HEK293T (cell line): ENCODE results near the gene KCND3.

Experiments
- CTCF ChIA-PET: fragments of 350-600 bp; formaldehyde crosslinking; extraction: SDS; loops from one replicate; lab custom pipeline; 2021; ENCODE audit warnings: antibody characterized with exemption, inconsistent platforms; lab: Yijun Ruan, JAX
- POLR2A ChIA-PET: fragments of 350-600 bp; formaldehyde crosslinking; extraction: SDS; loops from one replicate; lab custom pipeline; 2020; ENCODE audit warnings: antibody characterized with exemption, inconsistent platforms; lab: Yijun Ruan, JAX
- DNase-seq: peaks from one replicate; pipeline ENCODE4 v3.0.0; 2012; ENCODE audit warnings: mixed read lengths; ENCODE audit errors: extremely low spot score
- ARNT ChIP-seq: fragments of 450-650 bp; IDR thresholded peaks from 2 replicates; pipeline ENCODE4 v1.6.1; 2017; ENCODE audit warnings: mild to moderate bottlenecking
- BHLHE40 ChIP-seq: fragments of 450-650 bp; IDR thresholded peaks from 2 replicates; pipeline ENCODE4 v1.6.1; 2016; ENCODE audit warnings: mild to moderate bottlenecking, moderate library complexity, borderline replicate concordance
- CTBP1 ChIP-seq: fragments of 450-650 bp; IDR thresholded peaks from 2 replicates; pipeline ENCODE4 v1.6.1; 2016; ENCODE audit warnings: borderline replicate concordance
- ELF4 ChIP-seq: fragments of 450-650 bp; IDR thresholded peaks from 2 replicates; pipeline ENCODE4 v1.6.1; 2017; ENCODE audit warnings: antibody characterized with exemption
- FOXA1 ChIP-seq: fragments of 450-650 bp; IDR thresholded peaks from 2 replicates; pipeline ENCODE4 v1.6.1; 2016; ENCODE audit warnings: mild to moderate bottlenecking
- FOXK2 ChIP-seq: fragments of 450-650 bp; IDR thresholded peaks from 2 replicates; pipeline ENCODE4 v1.6.1; 2016; ENCODE audit warnings: mild to moderate bottlenecking
- FOXM1 ChIP-seq: fragments of 450-650 bp; IDR thresholded peaks from 2 replicates; pipeline ENCODE4 v1.6.1; 2017; ENCODE audit warnings: mild to moderate bottlenecking, borderline replicate concordance
- HDGF ChIP-seq: fragments of 450-650 bp; IDR thresholded peaks from 2 replicates; pipeline ENCODE4 v1.6.1; 2017; ENCODE audit warnings: antibody characterized with exemption, borderline replicate concordance
- L3MBTL2 ChIP-seq: fragments of 450-650 bp; conservative IDR thresholded peaks from 2 replicates; pipeline ENCODE4 v1.6.1; 2016; ENCODE audit warnings: mild to moderate bottlenecking
- LEF1 ChIP-seq: fragments of 450-650 bp; IDR thresholded peaks from 2 replicates; pipeline ENCODE4 v1.6.1; 2017; ENCODE audit warnings: mild to moderate bottlenecking, borderline replicate concordance
- NFRKB ChIP-seq: fragments of 450-650 bp; IDR thresholded peaks from 2 replicates; pipeline ENCODE4 v1.6.1; 2016; ENCODE audit warnings: mild to moderate bottlenecking, moderate library complexity
- PKNOX1 ChIP-seq: fragments of 450-650 bp; IDR thresholded peaks from 2 replicates; pipeline ENCODE4 v1.6.1; 2016
- SP1 ChIP-seq: fragments of 450-650 bp; IDR thresholded peaks from 2 replicates; pipeline ENCODE4 v1.6.1; 2017
- SUZ12 ChIP-seq: fragments of 450-650 bp; IDR thresholded peaks from 2 replicates; pipeline ENCODE4 v1.6.1; 2016; ENCODE audit warnings: mild to moderate bottlenecking
- TARDBP ChIP-seq: fragments of 450-650 bp; IDR thresholded peaks from 2 replicates; pipeline ENCODE4 v1.6.1; 2016
- ZNF384 ChIP-seq: fragments of 450-650 bp; IDR thresholded peaks from 2 replicates; pipeline ENCODE4 v1.6.1; 2016

KCND3 gene

GRCh38 chr1:111848852-111849545 is 140.5 kb downstream of the KCND3 start:
- TF ChIP-seq FOXK2 (no peak), FOXM1 (no peak), LEF1 (no peak), ARNT (no peak), HDGF (no peak), L3MBTL2 (no peak), TARDBP (no peak), SP1 (no peak), CTBP1 (no peak), SUZ12 (no peak)
- ChIA-PET CTCF (no interaction called here), POLR2A (no interaction called here)
- DNase-seq = no peak

GRCh38 chr1:111847466-111847865 is 142.0 kb downstream of the KCND3 start:
- POLR2A ChIA-PET = no interaction called here
- TF ChIP-seq SUZ12 = no peak
- TF ChIP-seq HDGF = no peak
- TF ChIP-seq PKNOX1 = no peak
- TF ChIP-seq L3MBTL2 = no peak
- TF ChIP-seq FOXA1 = no peak
- TF ChIP-seq TARDBP = no peak
- TF ChIP-seq ZNF384 = no peak
- no peak for TF ChIP-seq LEF1
- TF ChIP-seq ARNT = no peak
- TF ChIP-seq ELF4 = no peak
- no peak for TF ChIP-seq NFRKB
- no peak for TF ChIP-seq FOXK2
- no peak for TF ChIP-seq BHLHE40
- TF ChIP-seq SP1 = no peak
- no peak for TF ChIP-seq CTBP1
- TF ChIP-seq FOXM1 = no peak
- DNase-seq = no peak
- CTCF ChIA-PET = no interaction called here

GRCh38 chr1:111846842-111847241 is 142.6 kb downstream of the KCND3 start:
- TF ChIP-seq PKNOX1 (no peak), ARNT (no peak), FOXM1 (no peak), ZNF384 (no peak), FOXA1 (no peak), ELF4 (no peak), TARDBP (no peak), SUZ12 (no peak), NFRKB (no peak), FOXK2 (no peak), CTBP1 (no peak)
- ChIA-PET POLR2A (no interaction called here), CTCF (no interaction called here)
- DNase-seq = no peak

GRCh38 chr1:111843177-111843576 is 146.3 kb downstream of the KCND3 start:
- no peak for DNase-seq
- CTCF ChIA-PET = interaction anchor here (0.6 kb wide), 1 partner anchor 1062 kb away, joined by 3 read pairs; no protein-coding TSS in a partner anchor
- TF ChIP-seq BHLHE40 (no peak), ZNF384 (no peak), LEF1 (no peak), SP1 (no peak), ARNT (no peak), NFRKB (no peak), HDGF (no peak), FOXK2 (no peak), PKNOX1 (no peak), L3MBTL2 (no peak), TARDBP (no peak), CTBP1 (no peak), FOXA1 (no peak), SUZ12 (no peak)
- POLR2A ChIA-PET = no interaction called here

GRCh38 chr1:111842411-111842810 is 147.1 kb downstream of the KCND3 start:
- DNase-seq = no peak
- TF ChIP-seq FOXA1 (no peak), HDGF (no peak), CTBP1 (no peak), ZNF384 (no peak), FOXM1 (no peak), FOXK2 (no peak), ARNT (no peak), TARDBP (no peak), SUZ12 (no peak), PKNOX1 (no peak), ELF4 (no peak), NFRKB (no peak), SP1 (no peak)
- POLR2A ChIA-PET = no interaction called here
- CTCF ChIA-PET = no interaction called here

GRCh38 chr1:111841746-111842145 is 147.7 kb downstream of the KCND3 start:
- CTCF ChIA-PET = no interaction called here
- TF ChIP-seq ZNF384 (no peak), L3MBTL2 (no peak), ELF4 (no peak), TARDBP (no peak), CTBP1 (no peak), FOXM1 (no peak), NFRKB (no peak), BHLHE40 (no peak), SUZ12 (no peak), PKNOX1 (no peak), SP1 (no peak), FOXK2 (no peak), LEF1 (no peak), FOXA1 (no peak), ARNT (no peak), HDGF (no peak)
- DNase-seq = no peak
- POLR2A ChIA-PET = no interaction called here
